NCI-H748 (cell line): ENCODE data around the gene ZNF836.

Source experiments
- DNase-seq: peaks from one replicate; lab custom pipeline; 2025; ENCODE audit not compliant: unreplicated experiment; lab: John Stamatoyannopoulos, UW

The ZNF836 gene

GRCh38 chr19:52188822-52189734 lies 17.7 kb upstream of the ZNF836 start:
- DNase-seq = no peak

GRCh38 chr19:52187407-52187806 lies 16.0 kb upstream of the ZNF836 start:
- no peak for DNase-seq

GRCh38 chr19:52176574-52176973 lies 5.2 kb upstream of the ZNF836 start:
- DNase-seq = no peak

GRCh38 chr19:52172347-52172746 lies 926 bp upstream of the ZNF836 start:
- no peak for DNase-seq

GRCh38 chr19:52170863-52171320 lies 529 bp downstream of the ZNF836 start:
- peak; percentile 71 for DNase-seq

- DNase-seq = no peak
Observed at GRCh38 chr19:52170304-52170703, 1.1 kb downstream of the ZNF836 start.

- no peak for DNase-seq
Observed at GRCh38 chr19:52155596-52156359, 15.6 kb downstream of the ZNF836 start.

DNA sequence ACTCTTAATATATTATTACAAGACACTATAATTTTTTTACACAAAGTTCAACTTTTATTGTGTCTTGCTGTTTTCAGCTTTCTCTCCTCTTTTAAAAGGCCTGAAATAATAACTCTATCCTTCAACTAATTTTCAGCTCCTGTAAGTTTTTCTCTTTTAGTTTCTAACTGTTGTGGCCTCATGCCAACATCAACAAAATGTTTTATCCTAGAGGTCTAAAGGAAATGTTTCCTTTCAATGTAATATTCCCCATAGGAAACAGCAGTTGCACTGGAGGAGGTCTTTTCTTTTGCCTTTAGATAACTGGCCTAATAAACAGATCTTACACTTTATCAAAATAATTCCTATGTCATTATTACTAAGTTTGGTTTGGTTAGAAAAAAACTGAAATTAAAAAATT lies 23.2 kb downstream of the ZNF836 start:
- DNase-seq = no peak

- no peak for DNase-seq
Observed at GRCh38 chr19:52142001-52142595, 29.3 kb downstream of the ZNF836 start.

- no peak for DNase-seq
Observed at GRCh38 chr19:52141203-52141602, 30.2 kb downstream of the ZNF836 start.

DNA sequence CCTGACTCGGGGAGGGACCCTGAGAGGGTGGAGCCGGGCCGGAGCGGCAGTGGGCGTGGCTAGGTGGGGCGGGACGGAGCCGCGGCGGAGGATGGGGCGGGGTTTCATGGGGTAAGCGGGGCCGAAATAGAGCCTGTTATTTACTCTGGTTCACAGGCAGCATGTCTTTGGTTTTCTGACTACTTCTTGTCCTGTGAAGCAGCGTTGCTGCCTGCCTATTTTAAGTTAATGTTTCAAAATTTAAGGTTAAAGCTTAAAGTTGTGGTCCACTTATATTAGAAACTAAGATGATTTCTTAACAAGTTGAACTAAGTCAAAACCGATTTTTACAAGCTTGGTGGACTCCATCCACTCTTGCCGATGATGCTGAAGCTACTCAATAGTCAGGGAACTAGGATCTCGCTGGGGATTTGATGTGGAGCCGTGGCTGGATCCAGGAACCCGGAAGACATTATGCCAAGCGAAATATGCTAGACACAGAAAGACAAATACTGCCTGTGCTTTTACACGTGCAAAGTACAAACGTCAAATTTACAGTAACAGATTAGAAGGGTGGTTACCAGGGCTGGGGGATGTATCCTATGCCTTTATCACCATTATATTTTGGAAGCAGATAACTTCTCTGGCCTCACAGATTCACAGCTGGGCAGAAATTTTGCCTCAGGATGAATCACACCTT lies 31.2 kb downstream of the ZNF836 start:
- peak; percentile 72 for DNase-seq

GRCh38 chr19:52139252-52140031 lies 32.0 kb downstream of the ZNF836 start, which contains the start of gene ZNF616:
TSS of gene ZNF616 (minus strand) at chr19:52139938. CDS start at chr19:52130512, 9,426 bp downstream.
- peak; percentile 97 for DNase-seq

DNA sequence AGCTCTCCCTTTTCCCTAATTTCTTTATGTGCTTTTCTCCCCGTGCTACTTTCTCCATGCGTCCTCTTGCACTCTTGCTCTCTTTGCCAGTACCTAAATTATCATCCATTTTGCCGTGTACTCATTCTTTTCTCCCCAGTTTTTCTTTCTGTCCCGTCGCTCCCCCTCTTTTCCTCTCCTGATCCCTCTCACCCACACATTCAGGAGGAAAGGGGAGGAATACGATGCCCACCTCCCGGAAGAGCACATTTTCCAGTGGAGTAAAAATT lies 32.5 kb downstream of the ZNF836 start:
- no peak for DNase-seq

GRCh38 chr19:52138278-52138982 lies 33.0 kb downstream of the ZNF836 start:
- DNase-seq = peak; percentile 80

DNA sequence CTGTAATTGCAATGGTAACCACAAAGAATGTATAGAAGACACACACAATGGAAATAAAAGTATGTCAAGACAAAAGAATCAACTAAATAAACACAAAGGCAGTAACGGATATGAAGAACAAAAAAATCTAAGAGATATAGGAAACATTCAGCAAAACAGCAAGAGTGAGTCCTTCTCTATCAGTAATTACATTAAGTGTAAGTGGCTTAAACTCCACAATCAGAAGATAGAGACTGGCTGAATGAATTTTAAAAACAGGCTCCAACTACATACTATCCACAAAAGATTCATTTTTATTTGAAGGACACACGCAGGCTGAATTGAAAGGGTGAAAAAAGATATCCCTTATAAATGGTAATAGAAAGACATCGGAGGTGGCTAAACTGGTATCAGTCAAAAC lies 51.1 kb downstream of the ZNF836 start:
- no peak for DNase-seq

GRCh38 chr19:52115526-52116053 lies 55.8 kb downstream of the ZNF836 start:
- DNase-seq = peak; percentile 9

DNA sequence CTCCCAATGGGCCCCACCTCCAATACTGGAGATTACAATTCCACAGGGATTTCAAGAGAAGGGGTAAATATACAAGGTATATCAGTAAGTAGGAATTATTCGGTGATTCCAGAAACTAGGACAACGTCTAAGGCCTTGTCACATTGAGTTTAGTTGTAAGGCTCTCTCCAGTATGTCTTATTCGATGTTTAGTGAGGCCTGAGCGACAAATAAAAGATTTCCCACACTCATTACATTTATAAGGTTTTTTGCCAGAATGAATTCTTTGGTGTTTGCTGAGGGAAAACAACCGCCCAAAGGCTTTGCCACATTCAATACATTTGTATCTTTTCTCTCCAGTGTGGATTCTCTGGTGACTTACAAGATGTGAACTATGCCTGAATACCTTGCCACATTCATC lies 56.7 kb downstream of the ZNF836 start:
- DNase-seq = no peak

DNA sequence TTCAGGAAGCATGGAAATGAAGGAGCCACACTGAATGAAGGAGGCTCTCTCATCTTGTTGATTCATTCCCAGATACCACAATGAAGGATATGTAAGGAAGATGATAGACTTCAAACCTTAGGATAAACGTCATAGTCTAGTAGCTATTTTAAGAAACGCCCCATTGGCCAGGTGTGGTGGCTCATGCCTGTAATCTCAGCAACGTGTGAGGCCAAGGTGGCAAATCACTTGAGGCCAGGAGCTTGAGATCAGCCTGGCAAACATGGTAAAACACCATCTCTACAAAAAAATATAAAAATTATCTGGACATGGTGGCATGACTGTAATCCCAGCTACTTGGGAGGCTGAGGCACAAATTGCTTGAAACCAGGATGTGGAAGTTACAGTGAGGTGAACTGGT lies 58.8 kb downstream of the ZNF836 start:
- DNase-seq = no peak

GRCh38 chr19:52110780-52111179 lies 60.6 kb downstream of the ZNF836 start:
- no peak for DNase-seq
